HG02623 (cell line): ENCODE data around the gene LRRC10B.

Source experiments
- ATAC-seq: cut with Tn5 transposase; IDR thresholded peaks from one replicate; pipeline ENCODE4 v1.9.1; 2021; ENCODE audit warnings: moderate library complexity; ENCODE audit not compliant: unreplicated experiment

The LRRC10B gene

DNA sequence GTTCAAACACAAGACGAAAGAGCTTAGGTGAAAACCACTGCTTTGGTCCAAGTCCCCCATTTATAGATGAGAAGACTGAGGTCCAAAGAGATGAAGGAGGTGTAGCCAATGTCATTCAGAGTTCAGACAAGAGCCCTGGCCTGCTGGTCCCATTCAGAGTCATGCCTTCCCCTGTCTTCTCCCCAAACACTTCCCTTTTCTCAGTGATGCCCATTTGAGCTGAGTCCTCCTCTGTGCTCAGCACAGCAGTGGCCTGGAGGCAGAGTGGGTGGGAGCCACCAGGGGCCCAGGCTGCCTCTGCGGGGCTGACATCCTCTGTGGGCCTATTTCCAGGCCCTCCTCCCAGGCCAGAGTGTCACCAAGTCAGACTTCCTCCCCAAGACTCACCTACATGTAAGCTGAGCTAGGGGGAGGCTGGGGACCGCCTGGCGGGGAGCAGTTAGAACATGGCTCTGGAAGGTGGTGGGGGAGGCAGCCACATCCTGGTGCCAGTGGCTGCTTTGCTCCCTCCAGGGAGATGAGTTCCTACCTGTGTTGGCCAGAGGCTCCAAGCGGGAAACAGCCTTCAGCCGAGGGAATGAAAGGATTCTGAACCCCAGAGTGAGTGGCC lies 22.4 kb upstream of the LRRC10B start:
- ATAC-seq = no peak

GRCh38 chr11:61486779-61487178 lies 21.8 kb upstream of the LRRC10B start:
- ATAC-seq = no peak

DNA sequence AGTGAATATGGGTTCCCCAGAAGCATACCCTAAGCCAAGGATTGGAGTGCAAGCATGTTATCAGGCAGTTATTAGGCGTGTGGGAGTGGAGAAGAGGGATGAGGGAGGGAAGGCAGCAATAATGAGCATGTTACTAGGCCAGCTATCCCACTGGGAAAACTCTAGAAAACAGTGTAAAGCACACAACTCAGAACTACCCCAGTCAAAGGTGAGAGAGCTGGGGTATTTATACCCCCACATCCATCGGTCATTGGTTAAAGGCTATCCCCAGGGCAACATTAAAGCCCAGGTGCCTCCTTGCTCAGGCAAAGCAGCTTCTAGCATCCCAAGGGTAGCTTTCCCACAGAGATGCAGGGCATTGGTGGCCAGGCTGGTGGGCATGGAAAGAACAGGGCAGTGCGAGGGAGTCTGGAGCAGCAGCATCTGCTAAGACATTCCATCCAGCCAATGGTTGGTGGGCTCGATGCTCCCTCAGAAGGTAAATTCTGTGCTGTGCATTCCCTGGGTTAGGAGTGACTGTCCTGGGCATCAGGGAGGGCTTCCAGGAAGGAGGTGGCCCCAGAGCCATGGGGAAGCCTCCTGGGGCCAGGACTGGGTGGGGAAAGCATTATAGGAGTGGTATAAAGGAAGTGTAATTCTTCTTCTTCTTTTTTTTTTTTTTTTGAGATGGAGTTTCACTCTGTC lies 21.1 kb upstream of the LRRC10B start:
- no peak for ATAC-seq

DNA sequence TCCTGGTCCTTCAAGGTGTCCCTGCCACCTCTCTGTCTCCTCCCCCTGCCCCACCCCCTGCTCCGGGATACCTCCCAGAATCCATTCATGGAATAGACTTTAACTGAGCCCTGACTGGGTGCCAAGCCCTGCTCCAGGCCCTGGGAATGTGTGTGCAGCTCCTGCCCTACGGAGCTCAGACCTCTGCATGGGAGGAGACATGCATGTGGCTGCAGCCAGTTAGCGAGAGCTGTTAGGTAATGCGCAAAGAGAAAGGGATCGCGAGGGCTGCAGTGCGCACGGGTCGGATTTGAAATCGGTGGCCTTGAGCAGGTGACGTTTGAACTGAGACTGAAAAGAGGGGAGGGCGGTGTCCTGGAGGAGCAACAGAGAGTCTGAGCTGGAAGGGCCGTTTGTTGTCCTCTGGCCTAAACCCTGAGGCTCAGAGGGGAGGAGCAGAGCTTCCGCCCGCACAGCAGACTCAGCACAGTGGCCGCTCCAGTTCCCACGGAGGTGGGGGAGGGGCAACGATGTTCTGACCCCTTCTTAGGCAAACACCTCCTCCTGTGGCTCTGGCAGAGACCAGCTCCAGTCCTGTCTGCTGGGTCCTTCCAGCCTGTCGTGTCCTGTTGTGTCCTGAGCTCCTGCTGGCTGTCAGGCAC lies 19.8 kb upstream of the LRRC10B start:
- no peak for ATAC-seq

- no peak for ATAC-seq
Measured at GRCh38 chr11:61489833-61490721, 18.5 kb upstream of the LRRC10B start.

- ATAC-seq = no peak
Measured at GRCh38 chr11:61491736-61492395, 16.7 kb upstream of the LRRC10B start.

GRCh38 chr11:61494381-61494961 lies 14.1 kb upstream of the LRRC10B start:
- ATAC-seq = no peak

DNA sequence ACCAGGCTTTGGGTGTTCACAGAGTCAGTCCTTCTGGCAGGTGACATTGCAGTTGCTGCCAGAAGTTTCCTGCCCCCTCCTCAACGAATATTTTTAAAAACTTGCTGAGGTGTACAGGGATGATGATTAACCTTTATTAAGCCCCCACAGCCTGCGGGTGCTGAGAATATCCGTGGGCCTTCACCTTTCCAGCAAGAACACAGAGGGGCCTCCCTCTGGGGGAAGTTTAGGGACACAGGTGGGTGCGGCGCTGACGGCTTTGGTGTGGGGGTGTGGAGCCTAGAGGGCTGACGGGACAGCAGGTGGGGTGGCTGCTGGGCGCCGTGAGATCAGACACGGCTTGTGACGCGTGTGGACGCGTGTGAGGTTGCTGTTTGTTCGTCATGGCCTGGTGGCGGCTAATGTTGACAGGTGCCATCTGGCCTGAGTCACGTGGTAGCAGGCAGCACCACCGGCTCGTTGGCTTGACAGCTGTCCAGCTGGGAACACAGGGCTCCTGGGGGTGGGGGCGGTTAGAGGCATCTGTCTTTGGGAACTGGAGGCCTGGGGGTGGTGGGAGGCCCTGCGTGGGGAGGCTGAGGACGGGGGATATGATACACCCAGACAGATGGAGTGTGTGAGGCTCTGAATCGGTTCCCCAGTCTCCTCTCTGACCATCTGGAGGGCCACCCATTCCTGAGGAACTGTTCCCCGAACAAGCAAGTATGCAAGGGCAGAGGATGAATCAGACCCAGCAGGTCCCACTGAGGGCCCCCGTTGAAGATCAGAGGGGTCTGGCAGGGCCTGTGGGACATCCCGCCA lies 12.5 kb upstream of the LRRC10B start:
- no peak for ATAC-seq

DNA sequence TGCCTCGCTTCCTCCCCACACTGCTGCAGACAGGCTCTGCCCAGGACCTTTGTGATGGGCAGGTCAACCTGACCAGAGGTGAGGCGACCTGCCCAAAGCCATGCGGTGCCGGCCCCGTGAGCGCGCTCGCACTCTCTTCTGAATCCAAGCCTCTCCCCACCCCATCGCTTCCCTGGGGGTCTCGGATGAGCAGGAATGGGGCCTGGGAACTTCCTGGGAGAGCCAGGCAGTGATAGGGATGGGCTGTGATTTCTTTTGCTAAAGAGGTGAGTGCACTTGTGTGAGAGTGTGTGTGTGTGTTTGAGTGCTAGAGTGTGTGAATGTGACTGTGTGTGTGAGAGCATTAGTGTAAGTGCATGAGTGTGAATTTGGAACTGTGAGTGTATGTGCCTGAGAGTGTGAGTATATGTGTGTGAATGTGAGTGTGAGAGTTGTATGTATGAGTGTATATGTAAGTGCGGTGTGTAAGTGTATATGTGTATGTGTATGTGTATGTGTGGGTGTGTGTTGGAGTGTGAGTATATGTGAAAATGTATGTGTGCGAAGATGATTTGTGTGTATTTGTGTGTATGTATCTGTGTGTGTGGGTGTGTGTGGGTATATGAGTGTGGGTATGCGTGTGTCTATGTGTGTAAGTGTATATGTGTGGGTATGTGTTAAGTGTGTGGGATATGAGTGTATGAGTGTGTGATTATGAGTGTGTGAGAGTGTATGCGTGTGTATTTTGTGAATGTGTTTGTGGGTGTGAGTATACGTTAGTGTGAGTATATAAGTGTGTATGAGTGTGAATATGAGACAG lies 11.7 kb upstream of the LRRC10B start:
- no peak for ATAC-seq

DNA sequence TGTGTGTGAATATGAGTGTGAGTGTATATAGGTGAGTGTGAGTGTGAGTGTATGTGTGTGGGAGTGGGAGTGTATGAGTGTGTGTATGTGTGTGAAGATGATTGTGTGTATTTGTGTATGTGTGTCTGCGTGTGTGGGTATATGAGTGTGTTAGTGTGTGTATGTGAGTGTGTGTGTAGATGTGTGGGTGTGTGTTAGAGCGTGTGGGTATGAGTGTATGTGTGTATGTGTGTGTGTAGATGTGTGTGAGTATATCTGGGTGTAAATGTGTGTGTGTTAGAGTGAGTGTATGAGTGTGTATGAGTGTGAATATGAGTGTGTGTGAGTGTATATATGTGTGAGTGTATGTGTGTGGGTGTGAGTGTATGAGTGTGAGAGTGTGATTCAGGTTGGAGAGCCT lies 11.1 kb upstream of the LRRC10B start:
- ATAC-seq = no peak

DNA sequence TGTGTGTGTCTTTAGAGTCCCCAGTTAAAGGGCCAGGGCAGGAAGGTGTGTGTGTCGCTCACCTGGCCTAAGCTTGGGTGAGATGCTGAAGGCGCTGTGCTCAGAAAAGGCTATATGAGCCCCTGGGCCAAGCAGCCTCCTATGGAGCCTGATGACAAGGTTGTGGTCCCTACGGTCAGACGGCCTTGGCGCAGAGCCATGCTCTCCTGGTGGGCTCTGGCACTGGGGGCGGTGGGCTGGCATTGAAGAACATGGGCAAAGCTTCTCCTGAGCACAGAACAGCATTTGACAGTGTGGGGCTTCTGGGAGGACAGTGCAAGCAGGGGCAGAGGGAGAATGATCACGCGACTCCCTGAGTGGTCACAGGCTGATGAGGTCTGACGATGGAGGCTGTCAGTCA lies 10.7 kb upstream of the LRRC10B start:
- ATAC-seq = no peak

DNA sequence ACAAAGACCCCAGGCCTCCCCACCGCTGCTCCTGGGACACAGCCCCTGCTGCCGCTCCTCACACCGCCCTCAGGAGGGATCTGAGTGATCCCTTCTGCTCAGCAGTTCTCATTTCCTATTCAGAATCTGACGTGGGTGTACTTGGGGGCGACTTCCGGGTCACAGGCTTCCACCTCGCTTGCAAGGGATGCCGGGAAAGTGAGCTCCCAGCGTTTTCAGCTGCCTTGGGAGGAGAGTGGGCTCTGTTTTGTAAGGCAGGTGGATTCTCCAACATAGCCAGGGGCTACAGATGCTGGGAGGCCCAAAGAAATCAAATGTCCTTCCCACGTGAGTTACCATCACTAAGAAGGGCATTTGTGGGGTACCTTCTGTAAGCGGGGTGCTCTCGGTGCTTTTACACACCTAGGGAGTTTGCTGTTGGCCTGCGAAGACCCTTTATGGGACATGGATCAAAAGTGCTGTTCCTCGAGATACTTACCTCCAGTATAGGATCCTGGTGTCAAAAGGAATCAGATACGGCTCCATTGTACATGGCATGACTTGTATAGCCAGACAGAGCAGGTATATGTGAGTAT lies 9.7 kb upstream of the LRRC10B start:
- ATAC-seq = no peak

GRCh38 chr11:61499816-61500491 lies 8.6 kb upstream of the LRRC10B start:
- ATAC-seq = no peak

DNA sequence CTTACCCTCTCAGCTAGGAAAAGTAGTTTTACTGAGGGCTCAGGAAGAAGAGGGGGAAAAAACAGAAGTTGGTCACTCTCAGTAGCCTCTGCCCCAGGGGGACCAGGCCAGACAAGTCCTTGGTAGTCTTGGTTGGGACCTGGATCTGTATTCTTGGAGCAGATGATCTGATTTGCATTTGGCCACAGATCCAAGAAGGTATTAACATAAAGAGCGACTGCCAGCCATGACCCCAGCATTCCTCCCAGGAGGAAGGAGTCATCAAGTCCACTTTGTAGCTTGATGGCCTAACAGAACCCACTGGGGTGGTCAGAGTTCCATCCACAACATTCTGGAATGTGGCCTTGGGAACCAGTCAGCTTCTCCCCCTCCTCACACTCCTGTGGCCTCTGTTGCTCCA lies 6.0 kb upstream of the LRRC10B start:
- ATAC-seq = no peak

DNA sequence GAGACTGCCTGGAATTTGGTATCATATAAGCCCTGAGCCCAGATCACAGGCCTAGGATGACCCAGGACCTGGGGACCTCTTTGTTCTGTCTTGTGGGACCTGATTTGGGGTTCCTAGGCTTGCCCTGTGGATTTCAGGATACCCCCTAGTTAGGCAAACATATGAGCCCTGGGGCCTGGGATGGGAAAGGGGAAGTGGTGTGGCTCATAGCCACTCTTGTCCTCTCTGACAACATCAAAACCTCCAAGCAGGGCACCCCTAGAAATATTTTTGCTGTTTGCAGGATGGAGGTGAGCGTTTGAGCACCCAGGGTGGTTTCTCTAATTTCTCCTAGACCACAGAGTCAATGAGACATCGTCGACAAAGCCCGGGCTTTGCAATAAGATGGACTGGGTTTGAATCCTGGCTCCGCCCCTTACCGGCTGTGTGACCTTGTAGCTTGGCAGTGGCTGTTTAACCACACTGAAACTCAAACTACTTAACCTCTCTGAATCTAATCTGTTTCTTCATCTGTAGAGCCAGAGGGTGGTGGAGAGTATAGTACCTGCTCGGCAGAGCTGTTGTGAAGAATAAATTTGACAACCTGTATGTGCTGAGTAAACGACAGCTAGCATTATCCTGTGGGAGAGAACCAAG lies 5.3 kb upstream of the LRRC10B start:
- ATAC-seq = no peak

GRCh38 chr11:61505106-61505505 lies 3.4 kb upstream of the LRRC10B start:
- ATAC-seq = no peak

- ATAC-seq = no peak
Measured at GRCh38 chr11:61505640-61506155, 2.9 kb upstream of the LRRC10B start.
